HG02885 (cell line): ENCODE measurements around the gene SCCPDH.
"Not testable (repeated sequence)": the region's sequence is repeated elsewhere in the genome, so short reads cannot be mapped to it uniquely, and the experiment has no call there.

Source experiments
- ATAC-seq: cut with Tn5 transposase; IDR thresholded peaks from one replicate; pipeline ENCODE4 v1.9.1; 2021; ENCODE audit warnings: mild to moderate bottlenecking; ENCODE audit not compliant: unreplicated experiment, poor library complexity

The SCCPDH gene, protein sequence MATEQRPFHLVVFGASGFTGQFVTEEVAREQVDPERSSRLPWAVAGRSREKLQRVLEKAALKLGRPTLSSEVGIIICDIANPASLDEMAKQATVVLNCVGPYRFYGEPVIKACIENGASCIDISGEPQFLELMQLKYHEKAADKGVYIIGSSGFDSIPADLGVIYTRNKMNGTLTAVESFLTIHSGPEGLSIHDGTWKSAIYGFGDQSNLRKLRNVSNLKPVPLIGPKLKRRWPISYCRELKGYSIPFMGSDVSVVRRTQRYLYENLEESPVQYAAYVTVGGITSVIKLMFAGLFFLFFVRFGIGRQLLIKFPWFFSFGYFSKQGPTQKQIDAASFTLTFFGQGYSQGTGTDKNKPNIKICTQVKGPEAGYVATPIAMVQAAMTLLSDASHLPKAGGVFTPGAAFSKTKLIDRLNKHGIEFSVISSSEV

DNA sequence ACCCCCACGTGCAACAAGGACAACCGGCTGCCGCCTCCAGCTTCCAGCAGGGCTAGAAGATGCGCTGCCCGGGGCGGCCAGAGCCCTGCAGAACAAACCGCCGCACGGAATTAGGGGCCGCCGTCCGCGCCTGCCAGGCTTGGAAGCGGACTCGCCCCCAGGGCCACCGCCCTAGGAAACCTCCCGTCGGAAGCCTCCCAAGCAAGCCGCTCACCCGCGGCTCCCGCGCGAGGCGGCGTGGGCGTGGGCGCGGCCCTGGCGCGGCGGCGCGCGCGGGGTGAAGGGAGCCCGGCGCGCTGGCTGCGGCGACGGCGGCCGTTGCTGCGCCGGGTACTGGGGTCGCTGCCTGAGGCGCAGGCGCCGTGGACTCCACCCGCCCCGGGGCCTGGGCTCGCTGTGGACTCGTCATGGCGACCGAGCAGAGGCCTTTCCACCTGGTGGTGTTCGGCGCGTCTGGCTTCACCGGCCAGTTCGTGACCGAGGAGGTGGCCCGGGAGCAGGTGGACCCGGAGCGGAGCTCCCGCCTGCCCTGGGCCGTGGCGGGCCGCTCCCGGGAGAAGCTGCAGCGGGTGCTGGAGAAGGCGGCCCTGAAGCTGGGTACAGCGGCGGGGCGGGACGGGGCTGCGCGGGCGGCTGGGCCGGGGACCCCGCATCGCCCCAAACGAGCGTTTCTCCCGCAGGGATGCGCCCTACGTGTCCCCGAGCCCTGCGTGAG lies at the start of gene SCCPDH:
Gene SCCPDH (plus strand): TSS at position 394 of the 715 bp plus-strand sequence. CDS start 14 bp downstream, at position 408.
- peak; percentile 95 for ATAC-seq

DNA sequence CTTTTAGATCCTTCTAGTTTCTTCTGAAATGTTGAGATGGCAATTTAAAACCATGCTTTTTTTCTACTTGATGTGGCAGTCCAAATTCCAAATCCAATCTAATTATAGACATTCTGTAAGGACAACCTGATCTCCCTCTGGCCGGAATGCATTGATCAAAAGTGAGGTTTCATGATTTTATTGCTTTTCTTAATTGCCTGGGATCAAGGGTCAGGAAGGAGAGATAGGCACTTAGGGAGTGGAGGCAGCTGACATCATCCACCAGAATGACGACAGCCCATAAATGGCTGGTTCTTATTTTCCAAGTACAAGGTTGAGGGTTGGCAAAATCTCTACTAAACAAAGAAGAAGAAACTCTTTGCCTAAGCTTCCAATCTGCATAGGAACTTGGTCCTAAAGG lies 46.4 kb upstream of the SCCPDH start:
- no peak for ATAC-seq

DNA sequence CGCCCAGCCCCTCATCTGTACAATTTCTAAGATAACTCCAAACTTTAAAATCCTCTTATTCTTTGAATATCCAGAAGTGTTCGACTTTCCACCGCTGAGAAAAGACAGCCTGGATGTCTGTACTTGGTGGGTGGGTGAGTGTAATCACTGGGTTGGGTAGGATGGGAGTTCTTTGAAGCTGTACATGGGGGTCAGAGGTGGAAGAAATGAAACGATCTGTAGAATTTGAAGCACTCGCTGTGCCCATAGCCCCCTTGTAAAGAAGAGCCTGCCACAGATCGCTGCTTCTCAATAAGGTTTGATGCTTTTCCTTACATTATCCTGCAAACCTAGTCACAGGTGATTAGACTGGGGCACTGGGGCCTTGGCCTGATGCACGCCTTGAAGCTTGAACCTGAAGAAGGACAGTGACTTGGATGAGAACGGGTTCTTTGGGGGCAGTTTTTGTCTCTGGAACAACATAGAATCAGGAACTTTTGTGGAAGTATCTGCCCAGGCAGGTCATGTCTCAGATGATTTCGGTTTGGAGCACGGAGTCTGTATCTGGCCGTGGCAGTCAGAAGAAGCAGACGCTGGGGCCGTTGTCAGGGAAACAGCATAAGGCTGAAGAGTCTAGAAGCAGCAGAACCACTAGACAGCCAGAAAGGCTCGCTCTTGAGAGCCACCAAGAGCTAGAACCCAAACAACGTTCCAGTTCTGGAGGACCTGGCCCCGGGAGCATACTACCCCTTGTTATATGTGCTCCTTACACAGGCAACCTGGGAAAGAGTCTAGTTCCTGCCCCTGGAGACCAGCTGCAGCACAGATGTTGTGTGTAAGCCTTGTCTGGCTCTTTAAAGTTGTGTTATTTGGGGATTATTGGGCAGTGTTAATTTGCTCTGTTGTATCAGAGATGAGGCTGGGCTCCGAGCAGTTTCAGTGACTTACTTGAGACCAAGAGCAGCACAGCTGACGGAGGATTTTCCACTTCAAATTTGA lies 45.1 kb upstream of the SCCPDH start:
- ATAC-seq = no peak

DNA sequence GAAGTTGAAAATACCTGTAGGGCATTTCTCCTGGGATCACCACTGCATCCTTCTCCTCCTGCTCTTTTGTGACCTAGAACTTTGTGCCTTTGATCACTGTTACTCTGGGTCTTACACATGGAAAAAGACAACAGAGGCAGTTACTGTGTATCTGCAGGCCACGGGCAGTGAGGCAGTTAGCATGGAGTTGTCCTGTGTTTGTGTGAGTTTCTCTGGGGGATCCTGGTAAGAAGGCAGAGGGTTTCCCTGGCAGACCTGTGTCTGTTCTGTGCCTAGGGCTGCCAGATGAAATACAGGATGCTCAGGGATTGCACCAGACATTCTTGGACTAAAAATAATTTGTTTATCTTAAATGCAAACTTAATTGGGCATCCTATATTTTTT lies 44.4 kb upstream of the SCCPDH start:
- ATAC-seq = no peak

DNA sequence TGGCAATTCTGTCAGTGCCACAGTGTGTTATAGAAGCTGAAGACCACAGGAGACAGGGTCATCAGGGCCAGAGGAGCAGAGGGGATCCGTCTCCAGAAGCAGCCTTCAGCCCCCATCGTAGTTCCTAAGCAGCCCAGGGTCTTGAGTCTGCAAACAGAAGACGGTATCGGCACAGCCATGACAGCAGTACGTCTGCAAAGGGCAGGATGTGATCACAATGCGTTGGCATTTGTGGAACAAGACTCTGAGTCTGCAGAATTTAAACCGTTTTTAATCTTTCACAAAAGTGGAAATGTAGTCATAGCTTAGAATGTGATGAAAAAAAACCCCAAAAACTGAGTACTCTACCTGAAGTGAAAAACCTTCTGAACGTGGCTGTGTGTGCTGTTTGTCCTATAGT lies 44.0 kb upstream of the SCCPDH start:
- no peak for ATAC-seq

DNA sequence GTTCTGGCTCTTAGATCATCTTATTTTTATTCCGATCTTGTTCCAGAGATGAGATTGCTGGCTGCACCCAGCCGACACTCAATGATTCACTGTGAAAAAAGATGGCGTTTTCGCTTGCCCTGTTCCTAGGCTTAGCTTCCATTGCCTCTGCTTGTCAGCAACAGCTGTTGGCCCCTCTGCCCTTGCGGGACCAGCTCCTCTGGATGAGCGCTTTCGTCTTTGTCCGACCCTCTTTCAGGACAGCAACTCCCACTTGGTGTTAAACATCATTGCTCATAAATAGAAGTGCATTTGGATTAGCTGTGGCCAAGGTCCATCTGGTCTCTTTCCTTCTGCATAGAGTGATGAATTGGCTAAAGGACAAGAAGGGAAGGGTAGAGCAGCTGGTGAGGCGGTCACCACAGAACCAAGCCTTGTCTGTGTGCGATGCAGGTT lies 43.5 kb upstream of the SCCPDH start:
- no peak for ATAC-seq

DNA sequence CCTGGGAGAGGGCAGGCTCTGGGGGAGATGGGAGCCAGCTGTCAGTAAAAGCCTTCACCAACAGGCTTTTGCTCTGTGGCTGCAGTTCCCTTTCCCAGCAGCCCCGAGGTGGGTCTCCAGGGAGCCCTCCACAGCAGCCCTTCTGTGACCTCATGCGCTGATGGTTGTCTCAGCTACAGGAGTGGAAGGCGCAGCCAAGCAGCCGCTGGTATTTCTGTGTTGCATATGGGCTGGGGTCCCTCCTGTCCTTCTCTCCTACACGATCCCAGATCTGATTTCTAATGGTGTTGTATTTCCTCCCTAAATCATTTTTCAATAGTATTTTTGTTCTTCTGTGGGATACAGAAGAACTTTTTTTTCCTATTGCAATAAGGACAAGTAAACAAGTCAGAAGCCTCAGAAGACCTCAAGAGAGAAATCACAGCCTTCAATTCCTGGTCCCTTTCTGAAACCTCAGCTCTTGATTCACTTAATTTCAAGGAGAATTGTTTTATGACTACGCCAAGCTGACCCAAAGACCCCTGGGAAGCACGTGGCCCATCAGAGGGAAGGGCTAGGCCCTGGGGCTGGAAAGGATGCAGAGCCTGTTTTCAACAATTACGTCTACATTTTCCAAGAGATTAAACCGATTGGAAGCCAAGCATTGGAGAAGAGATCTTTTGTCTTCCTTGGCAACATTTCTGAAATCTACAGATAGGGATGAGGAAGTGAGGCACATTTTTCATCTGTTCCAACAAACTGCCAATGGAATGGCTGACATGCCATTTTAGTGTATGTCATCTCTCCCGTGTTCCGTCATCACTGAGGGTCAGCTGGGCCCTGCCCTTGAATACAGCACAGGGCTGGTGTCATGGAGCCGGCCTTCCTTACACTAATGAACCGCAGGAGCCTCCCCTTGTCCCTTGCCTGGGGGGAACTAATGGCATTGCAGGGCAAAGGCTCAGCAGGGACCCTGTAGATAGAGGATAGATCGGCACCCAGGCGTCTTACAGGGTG lies 42.0 kb upstream of the SCCPDH start:
- ATAC-seq = no peak

DNA sequence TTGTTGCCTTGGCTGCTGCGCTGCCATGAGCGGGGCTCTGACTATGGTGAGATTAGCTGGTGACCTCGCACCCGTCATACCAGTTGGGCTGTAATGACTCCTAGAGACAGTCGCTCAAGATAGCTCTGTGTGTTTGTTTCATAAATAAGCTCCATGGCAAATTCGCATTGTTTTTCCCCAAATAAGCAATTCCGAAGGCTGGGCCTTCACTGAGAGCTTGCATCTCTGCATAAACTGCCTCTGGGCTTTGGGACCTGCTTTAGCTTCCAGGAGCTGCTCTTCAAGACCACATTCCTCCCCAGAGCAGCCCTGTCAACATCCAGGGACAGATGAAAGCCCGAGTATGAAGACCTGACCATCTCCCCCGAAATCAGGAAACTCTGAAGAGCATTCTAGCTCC lies 40.7 kb upstream of the SCCPDH start:
- ATAC-seq = no peak

DNA sequence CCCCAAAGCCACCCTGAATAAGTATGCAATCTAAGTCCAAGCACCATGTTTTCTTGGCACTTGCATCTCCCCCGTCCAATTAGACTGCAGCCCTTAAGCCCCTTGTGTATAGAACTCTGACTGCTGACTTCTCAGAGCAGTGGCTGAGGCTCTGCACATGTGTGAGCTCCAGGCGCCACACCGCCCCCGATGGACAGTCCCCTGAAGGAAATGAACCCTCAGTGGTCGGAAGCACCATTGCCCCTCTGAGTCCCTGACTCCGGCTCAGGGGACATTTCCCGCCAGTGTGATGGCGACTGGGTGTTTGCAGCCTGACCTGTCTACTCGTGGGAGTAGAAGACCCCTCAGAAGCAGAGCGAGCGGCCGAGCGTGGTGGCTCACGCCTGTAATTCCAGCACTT lies 37.2 kb upstream of the SCCPDH start:
- ATAC-seq = no peak

DNA sequence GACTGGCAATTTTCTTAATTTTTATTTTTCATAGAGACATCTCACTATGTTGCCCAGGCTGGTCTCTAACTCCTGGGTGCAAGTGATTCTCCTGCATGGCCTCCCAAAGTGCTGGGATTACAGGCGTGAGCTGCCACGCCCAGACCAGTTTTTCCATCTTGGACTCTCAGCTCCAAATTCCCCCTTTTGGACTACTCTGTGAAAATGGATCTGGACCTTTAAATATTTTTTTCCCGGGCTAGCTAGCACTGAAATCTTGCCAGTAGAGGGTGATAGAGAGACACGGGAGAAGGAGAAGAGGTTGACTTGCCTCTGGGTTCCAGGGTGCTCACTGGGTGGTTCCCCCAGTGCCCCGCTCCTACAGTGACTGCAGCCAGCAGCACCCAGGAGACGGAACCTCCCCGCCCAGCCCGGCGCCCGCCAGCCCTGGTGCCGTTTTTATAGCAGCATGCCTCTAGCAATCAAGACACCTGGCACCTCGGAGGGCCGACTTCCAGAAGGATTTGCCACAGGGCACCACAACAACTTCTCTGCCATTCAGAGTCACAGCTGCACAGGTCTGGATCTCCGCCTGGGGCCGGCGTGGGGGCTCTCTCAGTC lies 34.7 kb upstream of the SCCPDH start:
- peak; percentile 99 for ATAC-seq

DNA sequence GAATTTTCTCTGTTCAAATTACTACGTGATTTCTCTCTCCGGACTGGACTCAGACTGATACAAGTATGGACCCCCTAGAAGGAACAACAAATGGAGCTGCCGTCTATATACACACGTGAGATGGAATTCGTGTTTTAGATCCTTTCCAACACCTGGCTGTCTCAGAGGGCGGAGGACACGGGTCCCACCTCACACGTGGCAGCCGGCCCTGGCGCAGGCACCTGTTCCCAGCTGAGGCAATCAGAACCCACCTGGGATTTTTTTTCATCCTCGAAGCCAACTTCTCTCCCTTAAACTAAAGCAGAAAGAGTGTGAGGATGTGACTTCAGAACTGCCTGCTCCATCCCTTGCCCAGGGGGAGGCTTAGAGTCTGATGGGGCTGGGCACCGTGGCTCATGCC lies 34.1 kb upstream of the SCCPDH start:
- no peak for ATAC-seq

DNA sequence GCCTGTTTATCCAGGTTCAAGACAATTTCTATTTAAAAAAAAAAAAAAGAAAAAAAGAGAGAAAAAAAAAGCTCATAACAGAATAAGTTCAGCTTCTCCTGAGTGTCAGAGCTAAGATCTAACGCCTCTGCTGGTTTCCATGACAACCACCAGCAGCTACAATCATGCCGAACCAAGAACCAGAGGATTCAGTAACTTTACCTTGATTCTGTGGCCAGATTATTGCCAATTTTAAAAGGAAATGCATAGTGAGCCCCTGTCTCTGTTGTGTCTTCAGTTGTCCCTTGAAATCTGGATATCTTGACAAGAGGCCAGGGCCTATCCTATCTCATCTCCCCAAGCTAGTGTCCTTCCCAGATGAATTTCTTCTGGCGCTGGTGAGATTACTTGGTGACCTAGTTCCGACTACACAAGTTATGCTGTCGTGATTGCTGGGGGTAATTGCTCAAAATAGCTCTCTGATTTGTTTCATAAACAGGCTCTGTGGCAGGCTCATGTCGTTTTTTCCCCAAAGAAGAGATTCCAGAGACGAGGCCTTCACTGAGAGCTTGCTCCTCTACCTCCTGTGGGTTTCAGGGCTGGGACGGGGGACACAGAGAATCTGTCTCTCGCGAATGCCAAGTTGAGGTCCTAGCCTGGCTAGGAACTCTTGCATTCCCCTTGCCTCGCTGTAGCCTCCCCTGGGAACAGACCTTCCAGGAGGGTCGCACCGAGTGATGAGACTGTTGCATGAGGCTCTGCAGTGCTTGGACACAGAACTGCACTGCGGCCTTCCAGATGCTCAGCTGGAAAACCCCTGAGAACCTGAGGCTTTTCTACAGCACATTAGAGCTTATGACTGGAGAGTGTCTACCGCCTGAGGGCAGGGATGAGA lies 32.4 kb upstream of the SCCPDH start:
- no peak for ATAC-seq

DNA sequence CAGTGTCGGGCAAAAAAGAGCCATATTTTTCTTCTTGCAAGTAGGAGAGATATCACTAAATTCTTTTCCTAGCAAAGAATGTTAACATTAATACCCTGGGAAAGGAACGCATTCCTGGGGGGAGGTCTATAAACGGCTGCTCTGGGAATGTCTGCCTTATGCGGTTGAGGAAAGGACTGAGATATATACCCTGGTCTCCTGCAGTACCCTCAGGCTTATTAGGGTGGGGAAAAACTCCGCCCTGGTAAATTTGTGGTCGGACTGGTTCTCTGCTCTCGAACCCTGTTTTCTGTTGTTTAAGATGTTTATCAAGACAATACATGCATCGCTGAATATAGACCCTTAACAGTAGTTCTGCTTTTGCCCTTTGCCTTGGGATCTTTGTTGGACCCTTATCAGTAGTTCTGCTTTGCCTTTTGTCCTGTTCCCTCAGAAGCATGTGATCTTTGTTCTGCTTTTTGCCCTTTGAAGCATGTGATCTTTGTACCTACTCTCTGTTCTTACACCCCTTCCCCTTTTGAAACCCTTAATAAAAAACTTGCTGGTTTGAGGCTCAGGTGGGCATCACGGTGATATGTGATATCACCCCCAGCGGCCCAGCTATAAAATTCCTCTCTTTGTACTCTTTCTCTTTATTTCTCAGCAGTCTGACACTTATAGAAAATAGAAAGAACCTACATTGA lies 29.9 kb upstream of the SCCPDH start:
- ATAC-seq = not testable (repeated sequence)

DNA sequence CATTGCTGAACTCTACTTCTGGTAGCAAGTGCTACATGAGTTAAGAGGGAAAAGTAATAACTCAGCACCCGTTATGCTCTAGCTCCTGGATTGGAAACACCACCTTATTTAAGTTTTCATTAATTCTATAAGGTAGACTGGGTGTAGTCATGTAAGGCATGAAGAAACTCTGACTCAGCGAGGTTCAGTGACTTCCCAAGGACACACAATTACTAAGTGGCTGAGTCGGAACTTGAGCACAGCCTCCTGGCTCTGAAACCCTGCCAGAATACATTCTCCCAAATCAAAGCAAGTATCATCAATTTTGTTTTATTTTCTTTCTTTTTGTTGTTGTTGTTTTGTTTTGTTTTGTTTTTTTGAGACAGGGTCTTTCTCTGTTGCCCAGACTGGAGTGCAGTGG lies 29.1 kb upstream of the SCCPDH start:
- ATAC-seq = no peak

DNA sequence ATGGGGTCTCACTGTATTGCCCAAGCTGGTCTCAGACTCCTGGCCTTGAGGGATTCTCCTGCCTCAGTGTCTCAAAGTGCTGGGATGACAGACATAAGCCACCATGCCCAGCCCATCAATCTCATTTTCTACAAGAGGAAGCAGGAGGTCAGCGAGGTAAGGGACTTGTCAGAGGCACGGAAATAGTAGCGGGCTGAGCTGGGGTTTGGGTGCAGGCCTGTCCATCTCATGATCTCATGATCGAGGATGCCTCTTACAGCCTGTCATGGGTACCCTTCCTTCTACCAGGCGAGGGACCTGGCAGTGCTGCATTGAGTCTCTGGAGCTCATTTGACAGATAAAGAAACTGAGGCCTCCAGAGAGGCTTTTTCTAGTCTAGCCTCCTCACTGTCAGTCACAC lies 28.5 kb upstream of the SCCPDH start:
- ATAC-seq = no peak

DNA sequence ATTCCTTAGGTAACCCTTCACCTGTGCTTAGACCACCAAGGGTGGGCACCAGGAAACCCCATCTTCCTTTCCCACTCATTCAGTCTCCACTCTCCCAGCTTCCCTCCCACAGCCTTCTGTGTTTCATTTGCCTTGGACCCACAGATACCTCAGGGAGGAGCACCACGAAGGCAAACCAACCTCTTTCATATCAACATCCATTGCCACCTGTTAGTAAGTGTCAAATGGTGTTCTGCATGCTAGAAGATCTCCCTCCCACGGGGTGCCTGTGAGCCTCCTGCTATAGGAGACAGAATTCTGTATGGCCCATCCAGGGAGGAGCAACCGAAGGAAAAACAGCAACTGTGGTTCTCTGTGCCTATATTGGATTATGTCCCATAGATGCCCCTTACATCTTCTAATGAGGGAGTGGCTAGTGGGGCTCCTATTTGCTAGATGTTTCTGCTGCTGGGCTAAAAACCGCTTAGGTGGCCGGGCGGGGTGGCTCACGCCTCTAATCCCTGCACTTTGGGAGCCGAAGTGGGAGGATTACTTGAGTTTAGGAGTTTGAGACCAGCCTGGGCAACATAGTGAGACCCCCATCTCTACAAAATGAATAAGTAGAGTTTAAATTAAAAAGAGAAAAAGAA lies 25.6 kb upstream of the SCCPDH start:
- no peak for ATAC-seq

DNA sequence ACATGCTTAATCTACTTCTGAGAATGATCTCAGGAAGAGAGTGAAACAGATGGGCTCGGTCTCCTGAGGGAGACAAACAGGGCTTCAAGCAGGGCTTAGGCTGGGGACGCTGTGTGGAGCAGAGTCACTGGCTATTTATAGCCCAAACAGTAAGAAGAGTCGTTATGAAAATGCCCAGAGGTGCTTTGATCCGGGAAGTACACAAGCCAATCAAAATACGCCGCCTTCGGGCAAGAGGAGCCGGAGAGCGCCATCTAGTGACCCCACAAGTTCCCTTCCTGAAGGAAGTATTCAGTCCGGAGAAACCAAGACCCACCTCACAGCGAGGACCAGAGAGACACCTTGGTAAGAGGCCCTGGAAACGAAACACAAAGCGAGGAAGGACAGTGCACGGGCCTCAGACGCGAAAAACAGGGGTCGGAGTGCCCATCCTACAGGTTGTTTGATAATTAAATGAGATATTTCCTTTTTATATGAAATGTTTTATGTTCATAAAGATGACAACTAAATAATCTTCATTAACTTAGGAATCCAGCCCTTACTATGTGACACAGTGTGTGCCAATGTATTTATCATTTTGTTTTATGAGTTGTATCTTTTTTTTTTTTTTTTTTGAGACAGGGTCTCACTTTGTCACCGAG lies 25.0 kb upstream of the SCCPDH start:
- peak; percentile 97 for ATAC-seq
